DMS79 treated with DMSO at 0.1 percent for 48 hours (cell line): ENCODE data around the gene KCNJ16.

Experiments
- DNase-seq: peaks from one replicate; lab custom pipeline; 2025; lab: John Stamatoyannopoulos, UW

Gene KCNJ16

GRCh38 chr17:70098030-70098429 lies 23.0 kb downstream of the KCNJ16 start:
- no peak for DNase-seq

- DNase-seq = no peak
Observed at GRCh38 chr17:70099294-70099693, 24.3 kb downstream of the KCNJ16 start.

GRCh38 chr17:70099884-70100283 lies 24.9 kb downstream of the KCNJ16 start:
- DNase-seq = no peak

GRCh38 chr17:70100983-70101382 lies 26.0 kb downstream of the KCNJ16 start:
- DNase-seq = no peak

- DNase-seq = no peak
Observed at GRCh38 chr17:70102531-70102930, 27.5 kb downstream of the KCNJ16 start.

- no peak for DNase-seq
Observed at GRCh38 chr17:70104791-70105523, 29.9 kb downstream of the KCNJ16 start.

- DNase-seq = no peak
Observed at GRCh38 chr17:70105641-70106040, 30.6 kb downstream of the KCNJ16 start.

- no peak for DNase-seq
Observed at GRCh38 chr17:70106551-70106950, 31.5 kb downstream of the KCNJ16 start.

- no peak for DNase-seq
Observed at GRCh38 chr17:70107441-70107840, 32.4 kb downstream of the KCNJ16 start.

GRCh38 chr17:70107904-70108565 lies 33.0 kb downstream of the KCNJ16 start:
- no peak for DNase-seq

GRCh38 chr17:70109497-70109896 lies 34.5 kb downstream of the KCNJ16 start:
- DNase-seq = no peak

GRCh38 chr17:70110443-70110880 lies 35.4 kb downstream of the KCNJ16 start:
- DNase-seq = no peak

- DNase-seq = no peak
Observed at GRCh38 chr17:70111201-70111600, 36.2 kb downstream of the KCNJ16 start.

GRCh38 chr17:70114405-70114804 lies 39.4 kb downstream of the KCNJ16 start:
- no peak for DNase-seq

GRCh38 chr17:70115126-70115525 lies 40.1 kb downstream of the KCNJ16 start:
- DNase-seq = no peak

- DNase-seq = no peak
Observed at GRCh38 chr17:70116919-70117318, 41.9 kb downstream of the KCNJ16 start.

GRCh38 chr17:70119545-70119944 lies 44.5 kb downstream of the KCNJ16 start:
- DNase-seq = no peak

GRCh38 chr17:70119983-70120382 lies 45.0 kb downstream of the KCNJ16 start:
- DNase-seq = no peak

GRCh38 chr17:70120425-70120824 lies 45.4 kb downstream of the KCNJ16 start:
- DNase-seq = no peak

GRCh38 chr17:70121126-70121525 lies 46.1 kb downstream of the KCNJ16 start:
- DNase-seq = no peak

- DNase-seq = no peak
Observed at GRCh38 chr17:70123193-70123592, 48.2 kb downstream of the KCNJ16 start.

- no peak for DNase-seq
Observed at GRCh38 chr17:70124723-70125122, 49.7 kb downstream of the KCNJ16 start.

- DNase-seq = no peak
Observed at GRCh38 chr17:70127221-70127873, 52.3 kb downstream of the KCNJ16 start.
